GM10248 (cell line): ENCODE measurements around the gene ATOH8.

Source experiments
- CTCF ChIA-PET: fragments of 300-600 bp; sonication (Branson Sonifier 250); formaldehyde crosslinking; extraction: SDS; loops from one replicate; lab custom pipeline; 2021; ENCODE audit warnings: antibody characterized with exemption; lab: Yijun Ruan, JAX
- POLR2A ChIA-PET: fragments of 350-650 bp; sonication (Branson Sonifier 250); formaldehyde crosslinking; extraction: SDS; loops from one replicate; lab custom pipeline; 2020; ENCODE audit warnings: antibody characterized with exemption; lab: Yijun Ruan, JAX
- DNase-seq: peaks from one replicate; pipeline ENCODE4 v3.0.0; 2012; ENCODE audit errors: extremely low spot score
- CTCF ChIP-seq: IDR thresholded peaks from 2 replicates; pipeline ENCODE4 v1.5.1; 2012; ENCODE audit warnings: mild to moderate bottlenecking, low read depth; ENCODE audit errors: extremely low read depth, missing control alignments, control extremely low read depth

The ATOH8 gene

GRCh38 chr2:85811180-85812093 lies 57.6 kb downstream of the ATOH8 start:
- POLR2A ChIA-PET, result no interaction called here
- CTCF ChIA-PET, result interaction anchor here (0.8 to 7.7 kb wide), 8 partner anchors 14 to 268 kb away, joined by 3 to 140 read pairs (median 4); partner anchors contain the start of gene ST3GAL5
- TF ChIP-seq CTCF, result no peak
- peak; percentile 5 for DNase-seq

- POLR2A ChIA-PET, result no interaction called here
- CTCF ChIA-PET, result interaction anchor here (0.8 to 7.7 kb wide), 10 partner anchors 12 to 268 kb away, joined by 3 to 140 read pairs (median 4); partner anchors contain the start of gene ST3GAL5
- no peak for TF ChIP-seq CTCF
- peak; percentile 3 for DNase-seq
Observed at GRCh38 chr2:85812094-85812735, 58.4 kb downstream of the ATOH8 start.

- ChIA-PET CTCF (interaction anchor here (0.6 to 7.7 kb wide), 49 partner anchors 8 to 283 kb away, joined by 3 to 140 read pairs (median 5); partner anchors contain the start of gene SFTPB), POLR2A (no interaction called here)
- peak; percentile 19 for DNase-seq
- no peak for TF ChIP-seq CTCF
Observed at GRCh38 chr2:85813211-85813981, 59.6 kb downstream of the ATOH8 start.

DNA sequence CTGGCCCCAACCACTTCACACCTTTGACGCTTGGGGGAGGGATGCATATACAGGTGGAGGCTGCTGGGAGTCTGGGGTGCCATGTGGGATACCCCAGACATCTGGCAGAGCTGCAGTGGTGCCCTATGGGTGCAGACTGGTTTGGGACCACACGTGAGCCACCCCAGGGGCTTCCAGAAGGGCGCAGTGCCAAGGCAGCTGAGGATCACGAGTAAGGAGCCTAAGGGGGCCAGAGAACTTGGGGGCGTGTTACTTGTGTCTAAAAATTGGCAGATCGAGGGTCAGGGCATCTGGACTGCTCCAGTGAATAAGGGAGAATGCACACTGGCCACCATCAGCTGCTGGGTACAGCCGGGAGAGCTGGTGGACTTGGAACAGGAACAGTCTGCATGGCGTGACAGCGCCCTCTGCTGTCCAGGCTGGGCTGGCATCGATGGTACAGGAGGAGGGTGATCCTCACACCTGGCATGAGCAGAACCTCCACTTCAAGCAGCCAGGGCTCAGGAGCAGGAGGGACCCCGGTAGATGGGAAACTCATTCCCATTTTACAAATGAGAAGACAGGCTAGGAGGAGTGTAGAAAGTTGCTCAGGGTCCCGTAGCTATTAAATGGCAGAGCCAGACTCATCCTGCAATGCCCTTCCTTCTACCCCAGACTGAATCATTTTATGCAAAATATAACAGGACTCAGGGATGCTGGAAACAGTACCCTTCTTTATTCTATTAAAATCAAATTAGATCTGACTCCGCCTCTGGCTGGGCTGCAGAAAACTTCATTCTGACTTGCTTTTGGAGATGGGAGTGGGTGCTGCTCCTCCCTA lies 60.4 kb downstream of the ATOH8 start:
- peak; percentile 92 for TF ChIP-seq CTCF
- ChIA-PET CTCF (interaction anchor here (0.6 to 7.7 kb wide), 49 partner anchors 8 to 282 kb away, joined by 3 to 140 read pairs (median 5); no protein-coding TSS in a partner anchor), POLR2A (no interaction called here)
- peak; percentile 89 for DNase-seq

DNA sequence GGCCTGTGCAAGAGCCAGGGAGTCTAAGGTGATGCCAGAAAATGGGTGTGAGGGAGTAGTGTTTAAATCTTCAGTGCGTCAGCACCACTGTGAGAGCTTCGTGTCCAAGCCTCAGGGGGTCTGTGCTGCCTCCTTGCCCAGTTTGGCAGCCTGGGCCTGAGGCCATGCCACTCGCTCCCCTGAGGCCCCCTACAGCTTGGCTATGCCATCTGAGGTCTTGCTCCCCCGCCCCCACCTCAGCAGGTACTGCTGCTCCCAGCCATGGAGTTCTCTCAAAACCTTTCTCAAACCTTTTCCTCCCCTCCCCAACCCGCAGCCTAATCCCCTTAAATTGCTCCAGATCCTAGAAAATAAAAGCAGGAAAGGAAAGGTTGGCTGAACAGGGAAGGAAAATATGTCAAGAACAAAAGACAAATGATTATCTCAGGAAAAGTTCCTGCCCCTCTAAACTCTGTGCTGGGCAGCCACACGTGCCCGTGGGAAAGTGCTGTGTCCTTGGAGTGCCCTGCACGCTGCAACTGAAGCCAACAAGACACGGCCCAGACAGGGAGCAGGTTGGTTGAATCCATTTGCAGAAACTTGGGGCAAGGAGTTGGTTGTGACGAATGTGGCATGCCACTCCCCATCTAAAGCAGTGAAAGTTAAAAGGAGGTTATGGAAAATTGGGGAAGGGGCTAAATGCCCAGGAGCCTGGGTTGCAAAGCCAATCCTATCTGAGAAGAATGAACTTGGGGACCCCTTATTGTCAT lies 61.2 kb downstream of the ATOH8 start:
- ChIA-PET POLR2A (no interaction called here), CTCF (interaction anchor here (0.9 to 7.7 kb wide), 34 partner anchors 7 to 281 kb away, joined by 3 to 140 read pairs (median 7); no protein-coding TSS in a partner anchor)
- no peak for DNase-seq
- TF ChIP-seq CTCF, result no peak
